ENCODE data around the gene SELPLG.

DNA sequence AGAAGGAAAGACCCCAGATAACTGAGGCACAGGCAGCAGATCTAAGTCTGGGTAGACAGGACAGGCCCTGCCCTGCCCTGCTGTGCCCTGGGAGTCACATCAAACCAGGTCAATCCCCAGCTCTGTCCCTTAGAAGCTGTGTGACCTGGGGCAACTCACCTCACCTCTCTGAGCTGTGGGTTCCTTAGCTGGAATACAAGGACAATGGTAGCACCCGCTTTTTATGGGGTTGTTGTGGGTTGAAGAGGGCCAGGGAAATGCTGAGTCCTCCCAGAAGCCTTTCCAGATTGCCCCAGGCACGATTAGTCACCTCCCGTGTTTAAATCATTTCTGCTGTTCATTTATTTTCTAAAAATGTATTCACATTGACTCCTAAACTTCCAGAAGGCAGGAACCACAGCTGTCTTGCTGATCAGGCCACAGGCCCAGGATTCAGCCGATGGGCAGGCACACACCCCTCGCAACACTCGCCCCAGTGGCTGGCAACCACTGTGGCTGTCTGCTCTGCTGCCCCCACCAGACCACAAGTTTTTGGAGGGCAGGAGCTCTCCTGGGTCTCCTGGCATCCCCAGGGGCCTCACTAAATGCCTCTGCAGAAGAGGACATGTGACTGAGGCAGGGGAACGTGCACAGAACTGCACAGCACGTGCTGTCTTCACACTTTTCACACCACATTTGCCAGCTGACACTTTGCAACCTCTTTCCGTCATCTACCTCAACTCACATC lies 3.0 kb downstream of the SELPLG start:
- no peak for TF ChIP-seq GATA2 (IDR thresholded peaks at IDR 0.05; ENCODE audit: low read depth, low read length)
- TF ChIP-seq GATA3 (IDR thresholded peaks at IDR 0.05; ENCODE audit: low read depth, low read length), result no peak

Data from SH-SY5Y (cell line).